HTERT RPE-1 (cell line): Measurements from ENCODE around the gene GTF2H4.
"Not testable (repeated sequence)": the region's sequence is repeated elsewhere in the genome, so short reads cannot be mapped to it uniquely, and the experiment has no call there.

Source experiments
- in situ Hi-C: fragments of 300-500 bp; cut with MboI; formaldehyde crosslinking; loops from 4 replicates; pipeline ENCODE4 v1.14.3; 2020; ENCODE audit warnings: low sequenced_read_pairs

Gene GTF2H4

GRCh38 chr6:30907758-30908591 lies at the start of gene GTF2H4:
TSS of gene GTF2H4 (plus strand) at chr6:30908207.
- in situ Hi-C loops = no loop called here

GRCh38 chr6:30859726-30860125 lies 48.3 kb upstream of the GTF2H4 start:
- in situ Hi-C loops = not testable (repeated sequence)

- in situ Hi-C loops = no loop called here
These were observed 46.6 kb upstream of the GTF2H4 start for GRCh38 chr6:30861257-30862048.

- in situ Hi-C loops = no loop called here
These were observed 45.7 kb upstream of the GTF2H4 start for GRCh38 chr6:30862156-30862875.

GRCh38 chr6:30864325-30864724 lies 43.7 kb upstream of the GTF2H4 start:
- in situ Hi-C loops = no loop called here

GRCh38 chr6:30869241-30869749 lies 38.7 kb upstream of the GTF2H4 start:
- in situ Hi-C loops = not testable (repeated sequence)

- in situ Hi-C loops = no loop called here
These were observed 37.5 kb upstream of the GTF2H4 start for GRCh38 chr6:30870546-30870945.

- in situ Hi-C loops = no loop called here
These were observed 36.3 kb upstream of the GTF2H4 start for GRCh38 chr6:30871592-30872183.

GRCh38 chr6:30873137-30873640 lies 34.8 kb upstream of the GTF2H4 start:
- in situ Hi-C loops = no loop called here

GRCh38 chr6:30873795-30874194 lies 34.2 kb upstream of the GTF2H4 start:
- in situ Hi-C loops = not testable (repeated sequence)

- in situ Hi-C loops = no loop called here
These were observed 32.6 kb upstream of the GTF2H4 start for GRCh38 chr6:30875244-30876038.

GRCh38 chr6:30876039-30876730 lies 31.8 kb upstream of the GTF2H4 start:
- in situ Hi-C loops = no loop called here

GRCh38 chr6:30877419-30878262 lies 30.4 kb upstream of the GTF2H4 start:
- in situ Hi-C loops = no loop called here

GRCh38 chr6:30879684-30880427 lies 28.2 kb upstream of the GTF2H4 start:
- in situ Hi-C loops = no loop called here

GRCh38 chr6:30880698-30881252 lies 27.2 kb upstream of the GTF2H4 start:
- in situ Hi-C loops = no loop called here

- in situ Hi-C loops = no loop called here
These were observed 26.4 kb upstream of the GTF2H4 start for GRCh38 chr6:30881392-30882203.
